NCI-H226 (cell line): Measurements from ENCODE around the gene HMGN4.
A peak's percentile ranks its signal among the peaks of the same experiment; 100 is the strongest.

Experiments used
- DNase-seq: peaks from one replicate; pipeline ENCODE4 v3.0.0-alpha.2; 2015

HMGN4 gene

DNA sequence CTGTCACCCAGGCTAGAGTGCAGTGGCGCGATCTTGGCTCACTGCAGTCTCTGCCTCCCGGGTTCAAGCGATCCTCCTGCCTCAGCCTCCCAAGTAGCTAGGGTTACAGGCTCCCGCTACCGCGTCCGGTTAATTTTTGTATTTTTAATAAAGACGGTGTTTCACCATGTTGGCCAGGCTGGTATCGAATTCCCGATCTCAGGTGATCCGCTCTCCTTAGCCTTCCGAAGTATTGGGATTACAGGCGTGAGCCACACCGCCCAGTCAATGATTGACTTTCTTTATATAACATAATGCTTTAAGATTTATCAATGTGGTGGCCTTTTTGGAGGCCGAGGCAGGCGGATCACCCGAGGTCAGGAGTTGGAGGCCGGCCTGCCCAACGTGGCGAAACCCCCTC lies 50.8 kb downstream of the HMGN4 start:
- no peak for DNase-seq

DNA sequence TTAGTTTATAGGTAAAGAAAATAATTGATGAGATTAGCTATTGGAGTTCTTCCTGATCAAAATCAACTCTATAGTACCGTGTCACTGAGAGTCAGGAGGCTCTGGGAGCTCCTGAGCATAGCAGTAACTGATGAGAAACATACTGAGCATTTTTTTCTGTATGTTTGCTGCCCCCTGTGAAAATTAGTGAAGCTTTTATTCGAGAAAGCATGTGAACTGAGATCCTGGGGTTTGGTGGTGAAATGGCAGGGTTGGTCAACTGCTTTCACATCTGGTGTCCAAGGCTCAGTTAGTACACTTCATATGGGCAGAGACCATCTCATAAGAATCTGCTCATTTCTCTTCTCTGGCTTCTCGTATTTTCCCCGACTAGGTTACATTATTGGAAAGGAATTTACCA lies 54.5 kb downstream of the HMGN4 start:
- no peak for DNase-seq

DNA sequence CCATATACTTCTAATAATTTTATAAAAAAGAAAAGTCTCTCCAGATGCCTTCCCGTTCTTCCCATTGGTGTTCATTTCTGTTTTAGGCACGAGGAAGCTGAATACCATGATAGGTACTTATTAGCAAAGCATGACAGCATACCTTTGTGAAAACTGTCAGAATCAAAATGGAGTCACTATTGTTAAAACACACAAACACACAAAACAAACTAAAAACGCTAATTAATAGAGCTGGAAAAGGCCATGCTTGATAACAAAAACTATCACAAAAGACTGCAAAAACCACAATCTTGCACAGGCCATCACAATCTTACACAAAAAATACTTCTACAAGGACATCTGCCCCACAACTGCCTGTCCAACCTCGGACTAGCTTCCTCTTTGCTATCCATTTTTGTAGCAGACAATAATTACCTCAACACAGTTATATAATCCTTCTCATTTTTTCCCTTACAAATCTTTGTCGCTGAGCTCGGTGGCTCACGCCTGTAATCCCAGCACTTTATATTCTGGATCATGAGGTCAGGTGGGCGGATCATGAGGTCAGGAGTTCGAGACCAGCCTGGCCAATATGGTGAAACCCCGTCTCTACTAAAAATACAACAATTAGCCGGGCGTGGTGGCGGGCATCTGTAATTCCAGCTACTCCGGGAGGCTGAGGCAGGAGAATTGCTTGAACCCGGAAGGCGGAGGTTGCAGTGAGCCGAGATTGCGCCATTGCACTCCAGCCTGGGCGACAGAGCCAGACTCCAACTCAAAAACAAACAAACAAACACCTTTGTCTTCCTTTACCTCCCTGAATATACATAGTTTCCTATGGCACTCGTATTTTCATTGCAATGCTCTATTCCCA lies 55.3 kb downstream of the HMGN4 start:
- DNase-seq = no peak

GRCh38 chr6:26594131-26594498 lies 55.9 kb downstream of the HMGN4 start:
- DNase-seq = no peak

DNA sequence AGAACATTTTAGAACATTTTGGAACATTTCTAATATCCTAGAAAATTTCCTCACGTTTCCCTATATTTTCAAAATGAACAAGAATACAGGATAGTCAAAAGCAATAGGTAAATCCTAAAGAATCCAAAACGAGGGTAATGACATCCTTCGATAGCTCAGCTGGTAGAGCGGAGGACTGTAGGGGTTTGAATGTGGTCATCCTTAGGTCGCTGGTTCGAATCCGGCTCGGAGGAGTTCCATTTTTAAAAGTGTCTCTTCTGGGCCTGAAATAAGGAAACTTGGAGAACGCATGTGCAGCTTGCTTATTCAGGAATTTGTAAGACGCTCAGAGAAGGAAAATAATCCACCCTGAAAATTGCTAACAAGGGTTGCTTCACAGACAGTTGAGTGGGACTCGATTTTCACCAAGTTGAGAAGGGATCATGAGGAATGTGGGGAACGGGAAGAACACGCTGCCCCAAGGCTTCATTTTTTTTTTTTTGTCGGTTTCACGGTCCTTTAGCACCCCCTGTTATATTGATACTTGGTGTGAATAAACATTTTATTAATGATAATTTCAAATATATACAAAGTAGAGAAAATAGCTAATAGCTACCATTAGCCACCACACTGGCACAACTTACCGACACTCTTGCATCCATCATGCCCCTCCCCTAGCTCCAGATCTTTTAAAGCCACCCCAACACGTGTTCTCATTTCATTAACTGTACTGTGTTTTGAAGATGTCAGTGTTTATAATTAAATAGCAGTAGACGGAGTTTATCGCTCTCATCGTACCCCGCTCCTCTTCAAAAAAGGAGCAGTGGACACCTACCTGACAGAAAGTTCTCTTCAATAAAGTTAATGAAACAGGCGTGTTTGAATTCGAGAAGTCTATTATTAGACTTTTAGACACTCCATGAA lies 56.8 kb downstream of the HMGN4 start:
- peak; percentile 75 for DNase-seq

GRCh38 chr6:26595669-26596269 lies 57.6 kb downstream of the HMGN4 start:
- peak; percentile 66 for DNase-seq
